IMR-90 (cell line): ENCODE measurements around the gene MGAT3.

Experiments
- BHLHE40 ChIP-seq: fragments of 150-350 bp; IDR thresholded peaks from 2 replicates; pipeline ENCODE4 v1.6.1; 2016; ENCODE audit warnings: mild to moderate bottlenecking, low read depth, low read length
- CHD1 ChIP-seq: IDR thresholded peaks from 2 replicates; pipeline ENCODE4 v1.6.1; 2012; ENCODE audit warnings: low read depth, low read length, improper control_type of control experiment
- CTCF ChIP-seq: conservative IDR thresholded peaks from 2 replicates; pipeline ENCODE4 v1.5.1; 2012; ENCODE audit warnings: mild to moderate bottlenecking, low read depth, low read length, improper control_type of control experiment
- ELK1 ChIP-seq: fragments of 150-350 bp; IDR thresholded peaks from 2 replicates; pipeline ENCODE4 v1.6.1; 2016; ENCODE audit warnings: low read depth, mild to moderate bottlenecking, low read length, moderate library complexity, borderline replicate concordance
- MAFK ChIP-seq: IDR thresholded peaks from 2 replicates; pipeline ENCODE4 v1.6.1; 2012; ENCODE audit warnings: low read depth, low read length, improper control_type of control experiment
- MAZ ChIP-seq: IDR thresholded peaks from 2 replicates; pipeline ENCODE4 v1.6.1; 2012; ENCODE audit warnings: low read depth, mild to moderate bottlenecking, low read length, improper control_type of control experiment, moderate library complexity, borderline replicate concordance
- MXI1 ChIP-seq: IDR thresholded peaks from 2 replicates; pipeline ENCODE4 v1.6.1; 2012; ENCODE audit warnings: low read depth, mild to moderate bottlenecking, low read length, moderate library complexity, borderline replicate concordance
- POLR2A ChIP-seq: IDR thresholded peaks from 2 replicates; pipeline ENCODE4 v1.6.1; 2012; ENCODE audit warnings: mild to moderate bottlenecking, low read depth, low read length
- RAD21 ChIP-seq: IDR thresholded peaks from 2 replicates; pipeline ENCODE4 v1.6.1; 2012; ENCODE audit warnings: low read length, improper control_type of control experiment
- RCOR1 ChIP-seq: IDR thresholded peaks from 2 replicates; pipeline ENCODE4 v1.6.1; 2012; ENCODE audit warnings: mild to moderate bottlenecking, low read length, improper control_type of control experiment; ENCODE audit not compliant: insufficient replicate concordance
- RFX5 ChIP-seq: IDR thresholded peaks from 2 replicates; pipeline ENCODE4 v1.8.0; 2012; ENCODE audit warnings: low read depth, mild to moderate bottlenecking, low read length, moderate library complexity
- SMC3 ChIP-seq: fragments of 150-350 bp; IDR thresholded peaks from 2 replicates; pipeline ENCODE4 v1.6.1; 2016; ENCODE audit warnings: low read depth, mild to moderate bottlenecking, antibody characterized with exemption, low read length, moderate library complexity
- USF2 ChIP-seq: fragments of 150-350 bp; IDR thresholded peaks from 2 replicates; pipeline ENCODE4 v1.6.1; 2017; ENCODE audit warnings: mild to moderate bottlenecking, antibody characterized with exemption, low read length, low read depth

- TF ChIP-seq CTCF: no peak
- no peak for TF ChIP-seq POLR2A
- no peak for TF ChIP-seq CHD1
- no peak for TF ChIP-seq SMC3
- no peak for TF ChIP-seq MAFK
- no peak for TF ChIP-seq ELK1
- no peak for TF ChIP-seq MXI1
- no peak for TF ChIP-seq RAD21
- no peak for TF ChIP-seq USF2
- TF ChIP-seq MAZ: no peak
- no peak for TF ChIP-seq BHLHE40
- no peak for TF ChIP-seq RCOR1
- no peak for TF ChIP-seq RFX5
Measured at GRCh38 chr22:39536711-39537110, 79.9 kb downstream of the MGAT3 start.
